GM19397 (cell line): ENCODE results near the gene MGAT5.

Experiments
- ATAC-seq: cut with Tn5 transposase; IDR thresholded peaks from one replicate; pipeline ENCODE4 v1.9.1; 2021; ENCODE audit warnings: mild to moderate bottlenecking, moderate library complexity; ENCODE audit not compliant: unreplicated experiment

Gene MGAT5

DNA sequence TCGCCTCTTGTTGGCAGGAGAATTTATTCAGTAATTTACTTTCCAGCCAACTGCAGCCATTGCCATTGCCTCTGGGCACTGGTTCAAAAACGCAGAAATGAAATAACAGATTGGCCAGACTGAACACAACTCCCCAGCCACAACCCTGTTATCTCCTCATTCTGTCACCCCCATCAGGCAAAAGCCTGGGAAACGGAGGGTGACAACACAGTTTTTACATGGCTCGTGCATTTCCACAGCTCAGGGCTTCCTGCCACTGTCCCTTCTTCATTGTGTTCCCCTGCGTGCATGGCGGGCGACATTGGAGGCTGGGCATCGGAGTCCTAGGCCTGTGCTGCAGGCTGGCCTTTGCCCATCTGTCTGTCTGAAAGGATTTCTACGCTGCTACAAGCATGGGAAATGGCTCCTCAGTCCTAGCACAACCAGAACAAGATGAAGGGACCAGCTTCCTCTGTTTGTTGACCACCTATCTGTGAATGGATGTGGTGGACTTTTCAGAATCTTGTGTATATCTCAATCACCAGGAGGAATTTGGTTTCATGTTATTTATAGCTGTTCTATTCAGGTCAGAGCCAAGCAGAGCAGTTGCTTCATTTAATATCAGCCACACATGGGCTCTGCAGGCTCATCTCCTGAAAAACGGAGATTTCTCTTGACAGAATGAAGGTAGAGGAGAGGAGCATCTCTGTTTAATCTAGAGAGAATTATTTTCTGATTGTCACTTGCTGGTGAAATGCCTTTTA lies 107.0 kb downstream of the MGAT5 start:
- no peak for ATAC-seq

DNA sequence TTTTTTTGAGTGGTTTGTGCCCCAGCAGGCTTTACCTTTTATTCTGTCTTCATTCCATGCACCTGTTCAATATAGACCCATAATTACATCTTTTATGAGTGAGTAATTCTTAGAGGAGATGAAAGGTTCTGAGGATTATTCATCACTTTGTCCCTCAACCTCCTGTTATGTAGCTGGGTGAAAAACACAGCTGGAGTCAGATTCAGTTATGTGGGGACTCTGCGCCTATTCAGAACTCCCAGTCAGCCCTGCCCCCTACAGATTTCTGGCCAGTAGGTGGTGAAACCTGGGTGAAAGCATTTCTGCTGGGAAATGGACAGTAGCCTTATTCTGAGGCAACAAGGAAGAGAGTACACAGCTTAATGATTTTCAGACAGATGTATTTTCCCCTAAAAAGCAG lies 107.8 kb downstream of the MGAT5 start:
- ATAC-seq = no peak

DNA sequence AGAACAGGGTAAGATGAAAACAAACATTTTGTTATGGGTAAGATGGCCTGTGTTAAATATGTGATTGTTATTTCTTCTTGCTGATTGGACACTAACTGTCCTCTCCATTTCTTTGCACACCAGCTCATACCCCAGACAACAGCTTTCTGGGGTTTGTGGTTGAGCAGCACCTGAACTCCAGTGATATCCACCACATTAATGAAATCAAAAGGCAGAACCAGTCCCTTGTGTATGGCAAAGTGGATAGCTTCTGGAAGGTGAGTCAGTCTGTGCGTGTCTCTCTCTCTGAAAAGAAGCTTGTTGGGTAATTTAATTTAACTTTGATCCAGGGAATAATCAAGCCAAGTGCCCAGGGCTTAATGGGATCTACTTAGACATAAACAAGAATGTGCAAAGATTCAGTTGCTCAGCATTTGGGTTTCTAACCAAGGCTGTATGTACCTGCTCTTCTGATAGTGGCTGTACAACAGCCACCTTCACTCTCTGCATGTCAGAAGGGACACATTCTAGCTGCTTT lies 108.3 kb downstream of the MGAT5 start:
- no peak for ATAC-seq

DNA sequence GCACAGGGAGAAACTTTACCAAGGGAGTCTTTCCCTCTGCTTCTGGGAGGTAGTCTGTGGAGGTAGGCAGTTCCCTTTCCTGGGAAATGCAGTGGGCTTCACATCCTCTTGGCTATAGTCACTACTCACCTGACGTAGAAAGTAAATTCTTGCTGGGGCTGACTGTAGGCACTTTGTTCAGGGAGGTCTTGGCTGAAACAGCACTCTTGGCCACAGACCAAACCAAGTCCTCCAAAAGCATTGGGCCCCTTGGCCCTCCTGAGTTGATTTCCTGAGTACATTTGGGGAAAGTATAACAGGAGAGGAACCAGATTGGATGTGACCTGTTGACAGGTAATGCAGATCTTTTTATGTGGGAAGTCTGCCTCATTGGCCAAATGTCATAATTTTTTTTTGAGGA lies 108.9 kb downstream of the MGAT5 start:
- ATAC-seq = no peak

DNA sequence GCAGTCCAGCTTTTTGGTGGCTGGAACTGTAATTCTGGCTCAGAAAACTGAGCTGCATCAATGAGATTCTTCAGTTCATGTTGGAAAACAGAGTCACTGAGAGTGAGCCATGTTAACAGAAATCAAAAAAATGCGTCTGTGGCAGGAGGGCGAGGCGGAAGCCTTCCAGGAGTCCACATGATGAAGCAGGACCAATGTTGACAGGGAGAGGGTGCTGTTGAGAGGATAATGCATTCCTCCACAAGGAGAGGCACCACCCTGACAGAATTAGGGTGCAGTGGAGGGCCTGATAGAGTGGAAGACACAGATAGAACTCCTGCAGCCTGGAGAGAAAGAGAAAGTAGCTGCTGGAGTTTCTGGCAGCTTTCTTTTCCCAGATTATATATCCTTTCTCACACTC lies 111.5 kb downstream of the MGAT5 start:
- ATAC-seq = no peak

DNA sequence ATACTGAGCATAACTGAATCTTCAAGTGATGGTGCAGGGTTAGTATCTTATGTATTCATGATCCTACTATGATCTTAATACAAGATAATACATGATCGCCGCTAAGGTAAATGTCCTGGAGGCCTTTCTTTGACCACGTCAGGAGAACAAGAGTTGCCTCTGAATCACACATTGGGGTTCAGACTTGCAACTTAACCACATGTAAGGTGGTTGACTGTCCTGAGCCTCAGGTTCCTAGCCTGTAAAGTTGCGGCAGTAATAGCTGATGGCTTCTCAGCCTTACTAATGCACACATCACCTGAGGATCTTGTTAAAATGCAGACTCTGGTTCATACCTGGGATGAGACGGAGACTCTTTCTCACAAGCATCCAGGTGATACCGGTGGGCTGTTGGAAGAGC lies 112.5 kb downstream of the MGAT5 start:
- ATAC-seq = no peak

DNA sequence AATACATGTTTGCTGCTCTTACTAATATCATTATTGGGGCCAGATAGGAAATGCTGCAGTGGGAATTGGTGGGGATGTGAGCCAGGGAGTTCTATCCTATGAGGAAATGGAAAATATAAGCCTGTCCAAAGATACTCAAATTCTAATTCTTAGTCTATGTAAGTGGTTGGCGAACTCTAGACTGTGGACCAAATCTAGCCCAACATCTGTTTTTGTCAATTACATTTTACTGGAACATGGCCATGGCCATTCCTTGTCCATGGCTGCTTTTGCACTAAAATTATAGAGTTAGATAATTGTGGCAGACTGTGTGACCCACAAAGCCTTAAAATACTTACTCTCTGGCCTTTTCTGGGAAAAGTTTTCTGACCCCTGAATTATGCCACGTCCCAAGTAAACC lies 113.3 kb downstream of the MGAT5 start:
- ATAC-seq = no peak

DNA sequence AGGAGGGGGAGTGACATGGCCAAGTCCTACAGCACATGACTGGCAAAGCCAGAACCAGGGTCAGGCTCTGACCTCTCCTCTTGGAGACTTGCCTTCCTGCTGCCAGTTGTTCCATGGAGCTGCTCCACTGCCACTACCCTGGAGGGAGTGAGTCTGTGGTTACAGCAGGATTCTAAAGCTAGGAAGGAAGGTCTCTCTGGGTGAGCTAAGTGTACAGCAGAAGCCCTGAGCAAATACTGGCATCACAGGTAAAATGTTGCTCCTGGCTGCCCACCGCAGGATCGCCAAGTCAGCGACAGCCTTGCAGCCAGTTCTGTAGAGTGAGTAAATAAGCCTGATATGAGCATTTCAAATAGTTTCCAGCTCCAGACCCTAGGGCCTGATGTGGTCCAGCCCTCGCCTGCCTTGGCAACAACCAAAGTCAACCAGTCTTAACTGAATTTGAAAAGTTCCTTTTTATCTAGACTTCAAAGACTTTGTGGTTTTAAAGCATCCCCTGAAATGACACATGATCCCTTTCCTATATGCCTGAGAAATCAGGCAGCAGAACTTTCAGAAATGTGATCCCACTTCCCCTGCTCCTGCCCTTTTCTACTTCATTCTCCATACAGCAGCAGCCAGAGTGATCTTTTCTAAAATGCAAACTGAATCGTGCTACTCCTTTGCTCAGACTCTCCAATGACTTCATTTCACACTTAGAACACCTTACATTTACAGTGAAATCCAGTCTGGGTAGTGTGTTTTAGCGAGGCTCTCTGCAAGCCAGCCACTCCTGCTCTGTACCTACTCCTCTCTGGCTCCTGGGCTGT lies 114.3 kb downstream of the MGAT5 start:
- ATAC-seq = no peak

DNA sequence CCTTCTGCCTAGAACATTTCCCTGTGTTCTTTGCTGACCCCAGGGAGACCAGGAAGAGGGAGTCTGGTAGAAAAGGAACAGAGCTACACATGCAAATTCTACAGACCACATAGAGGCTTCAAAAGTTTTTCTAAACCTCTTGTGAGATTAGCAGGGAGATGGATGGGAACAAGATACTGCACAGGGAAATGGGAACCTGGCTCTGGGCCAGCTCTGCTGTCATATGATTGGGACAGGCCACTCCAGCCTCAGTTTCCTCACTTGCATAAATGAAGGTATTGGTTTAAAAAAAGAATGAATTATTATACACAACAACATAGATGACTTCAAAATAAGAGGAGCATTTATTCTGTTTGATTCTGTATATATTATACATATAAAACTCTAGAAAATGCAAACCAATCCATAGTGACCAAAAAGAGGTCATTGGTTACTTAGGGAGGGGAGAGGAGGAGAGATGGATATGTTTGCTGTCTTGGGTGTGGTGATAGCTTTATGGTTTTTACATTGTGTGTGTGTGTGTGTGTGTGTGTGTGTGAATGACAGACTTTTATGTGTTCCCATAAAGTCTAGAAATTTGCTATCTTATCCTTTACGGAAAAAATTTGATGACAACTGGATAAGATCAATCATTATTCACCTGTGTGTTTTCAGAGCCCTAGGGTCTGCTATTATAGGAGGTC lies 115.5 kb downstream of the MGAT5 start:
- ATAC-seq = no peak

DNA sequence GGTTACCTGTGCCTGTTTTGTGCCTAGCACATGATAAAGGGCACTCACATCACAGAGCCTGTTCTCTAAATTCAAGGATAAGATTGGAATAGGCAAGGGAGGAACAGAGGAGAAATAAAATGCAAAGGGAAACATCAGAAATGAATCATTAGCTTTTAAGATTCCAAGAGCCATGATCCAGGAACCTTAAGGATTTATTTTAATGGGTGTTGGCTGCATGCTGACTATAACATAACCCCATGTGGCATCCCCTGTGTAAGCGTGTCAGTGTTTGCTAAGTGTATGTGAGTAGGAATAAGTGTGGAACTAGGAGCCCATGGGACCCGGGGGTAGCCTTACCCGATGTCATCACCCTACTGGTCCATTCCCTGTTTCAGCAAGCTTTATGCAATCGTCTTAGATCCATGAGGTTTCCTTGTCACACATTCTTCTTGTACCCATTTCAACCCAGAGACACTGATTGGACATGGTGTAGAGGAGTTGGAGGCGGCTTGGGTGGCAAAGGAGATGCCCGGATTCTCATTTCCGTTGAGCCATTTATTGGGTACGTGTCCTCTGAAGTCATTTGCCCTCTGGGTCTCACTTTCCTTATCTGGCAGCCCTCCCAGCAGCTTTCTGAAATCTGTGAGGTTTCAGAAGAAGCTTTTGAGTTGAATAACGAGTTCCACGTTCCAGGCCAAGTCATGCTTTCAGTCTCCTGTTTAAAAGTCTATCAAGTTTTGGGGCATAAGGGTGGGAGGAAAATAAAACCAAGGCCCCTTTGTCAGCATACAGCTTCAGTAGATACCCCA lies 117.0 kb downstream of the MGAT5 start:
- no peak for ATAC-seq

DNA sequence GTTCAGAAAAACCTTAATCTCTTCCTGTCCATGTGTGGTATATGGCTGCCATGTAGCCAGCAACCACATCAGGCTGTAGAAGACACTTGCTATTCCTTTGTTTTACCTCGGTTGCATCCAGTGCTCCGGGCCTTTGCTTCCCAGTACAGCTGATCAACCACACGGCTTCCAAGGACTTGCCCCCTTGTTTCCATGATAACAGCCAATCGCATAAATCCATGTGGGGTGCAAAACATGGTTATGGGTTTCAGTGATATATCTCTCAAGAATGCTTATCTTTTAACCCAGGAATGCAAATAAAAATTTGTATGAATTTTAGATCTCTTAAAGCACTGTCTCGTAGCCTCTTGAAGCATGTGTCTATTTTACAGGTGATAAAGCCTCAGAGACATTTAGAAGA lies 118.3 kb downstream of the MGAT5 start:
- no peak for ATAC-seq

DNA sequence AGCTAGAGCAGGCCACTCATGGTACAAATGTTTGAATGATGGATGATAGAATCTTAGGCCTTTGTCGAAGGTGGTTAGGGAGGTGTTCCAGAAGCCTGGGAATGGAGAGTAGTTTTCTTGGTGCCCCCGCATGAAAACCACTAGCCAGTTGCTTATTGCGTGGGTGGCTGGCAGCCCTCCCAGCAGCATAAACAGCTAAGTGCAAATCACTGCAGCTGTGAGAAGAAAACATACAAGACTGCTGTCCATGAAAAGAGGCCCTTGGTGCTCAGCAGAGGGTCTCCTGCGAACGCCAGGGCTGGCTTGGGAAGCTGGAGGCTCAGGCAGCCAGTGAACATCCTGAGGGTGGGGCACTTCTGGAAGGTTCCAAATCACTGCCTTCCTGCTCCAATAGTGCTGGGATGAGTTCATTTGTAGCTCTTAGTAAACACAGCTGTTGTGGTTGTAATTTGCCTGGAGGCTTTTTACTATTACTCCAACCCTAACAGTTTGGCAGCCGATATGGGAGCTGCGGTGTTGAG lies 118.8 kb downstream of the MGAT5 start:
- ATAC-seq = no peak

DNA sequence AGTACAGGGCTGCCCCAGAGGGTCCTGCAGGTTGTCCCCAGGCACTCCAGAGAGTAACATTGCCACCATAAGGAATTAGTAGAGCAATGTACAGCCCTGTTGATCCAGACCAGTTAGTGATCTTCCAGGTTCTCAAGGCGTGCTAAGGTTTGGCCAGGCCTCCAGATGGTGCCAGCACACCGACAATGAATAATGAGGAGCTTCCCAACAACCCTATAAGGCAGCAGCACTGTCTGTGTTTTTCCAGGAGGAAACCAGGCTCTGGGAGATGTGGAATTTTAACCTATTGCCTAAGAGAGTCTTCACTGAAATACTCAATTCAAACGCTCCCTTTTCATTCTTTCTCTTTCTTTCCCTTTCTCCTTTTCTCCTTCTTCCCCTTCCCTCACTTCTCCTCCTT lies 122.1 kb downstream of the MGAT5 start:
- ATAC-seq = no peak

DNA sequence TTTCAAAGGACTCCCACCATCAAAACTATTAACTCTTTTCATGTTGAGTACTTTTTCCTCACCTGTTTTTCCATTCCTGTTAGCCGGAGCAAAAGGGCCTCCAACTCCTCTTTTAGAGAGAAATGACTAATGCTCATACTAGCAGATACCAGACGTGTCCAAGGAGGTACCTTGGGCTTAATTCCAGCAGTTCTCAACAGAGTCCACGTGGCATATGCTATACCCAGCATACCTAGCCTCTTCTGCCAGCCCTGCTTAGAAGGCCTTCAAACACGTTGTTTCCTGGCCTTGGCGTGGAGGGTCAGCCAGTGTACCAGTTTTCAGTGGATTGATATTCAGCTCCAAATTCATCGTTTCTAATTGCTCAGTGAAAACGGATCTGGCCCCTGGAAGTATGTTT lies 123.9 kb downstream of the MGAT5 start:
- no peak for ATAC-seq

DNA sequence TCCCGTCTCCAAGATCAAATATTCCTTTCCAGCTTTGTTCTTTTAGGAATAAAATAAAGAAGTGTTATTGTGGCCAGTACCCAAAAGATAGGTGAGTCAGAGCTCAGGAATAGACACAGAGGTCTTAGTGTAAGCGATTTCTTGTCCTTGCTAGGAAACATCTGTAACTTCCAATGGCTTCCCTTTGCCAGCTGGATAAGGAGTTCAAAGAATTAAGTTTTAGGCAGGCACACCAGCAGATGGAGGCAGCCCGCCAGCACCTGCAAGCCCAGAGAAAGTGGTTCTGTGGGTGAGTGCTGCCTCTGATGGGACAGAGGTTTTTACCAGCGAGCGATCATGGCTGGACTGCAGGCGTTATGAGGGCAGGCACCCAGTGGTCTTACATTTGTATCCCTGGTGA lies 125.4 kb downstream of the MGAT5 start:
- ATAC-seq = no peak

DNA sequence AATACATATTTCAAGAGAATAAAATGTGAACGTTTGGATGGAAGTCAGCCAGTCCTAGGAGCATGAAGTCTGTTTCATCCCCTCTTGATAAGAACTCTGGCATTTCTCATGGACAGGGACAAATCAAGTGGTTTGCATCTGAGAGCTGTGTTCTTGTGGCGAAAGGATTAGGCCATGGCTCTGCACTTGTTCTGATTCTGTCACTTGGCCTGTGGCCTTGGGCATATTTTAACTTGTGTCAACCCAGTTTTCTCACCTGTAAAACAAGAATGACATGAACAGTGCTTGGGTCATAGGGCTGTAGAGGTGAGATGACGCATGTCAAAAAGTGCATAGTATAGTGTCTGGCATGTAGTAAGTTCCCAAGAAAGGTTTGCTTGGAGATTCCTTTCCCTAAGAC lies 125.8 kb downstream of the MGAT5 start:
- no peak for ATAC-seq

DNA sequence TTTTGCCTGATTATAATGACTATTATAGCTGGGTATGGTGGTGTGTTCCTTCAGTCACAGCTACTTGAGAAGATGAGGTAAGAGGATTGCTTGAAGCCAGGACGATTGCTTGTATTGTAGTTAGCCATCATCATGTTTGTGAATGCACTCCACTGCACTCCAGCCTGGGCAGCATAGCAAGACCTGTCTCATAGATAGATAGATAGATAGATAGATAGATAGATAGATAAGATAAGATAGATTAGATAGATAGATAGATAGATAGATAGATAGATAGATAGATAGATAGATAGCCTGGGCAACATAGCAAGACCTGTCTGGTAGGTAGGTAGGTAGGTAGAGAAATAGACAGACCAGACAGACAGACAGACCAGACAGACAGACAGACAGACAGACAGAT lies 127.3 kb downstream of the MGAT5 start:
- no peak for ATAC-seq

DNA sequence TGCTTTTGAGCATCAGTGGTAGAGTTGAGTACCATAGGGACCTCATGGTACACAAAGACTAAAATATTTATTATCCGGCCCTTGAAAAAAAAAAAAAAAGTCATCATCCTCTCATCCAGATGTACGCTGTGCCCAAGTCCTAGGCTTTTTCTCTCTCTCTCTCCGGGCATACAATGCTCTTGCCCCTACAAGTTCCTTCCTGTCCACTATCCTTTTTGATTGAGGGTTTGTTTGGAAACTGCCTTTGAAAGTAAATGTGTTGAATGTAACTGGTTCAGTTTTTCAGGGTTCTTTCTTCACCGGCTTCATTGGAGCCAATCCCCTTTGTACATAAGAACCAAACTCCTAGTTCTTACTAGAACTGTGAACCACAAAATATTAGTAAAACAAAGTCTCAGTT lies 130.3 kb downstream of the MGAT5 start:
- ATAC-seq = no peak

DNA sequence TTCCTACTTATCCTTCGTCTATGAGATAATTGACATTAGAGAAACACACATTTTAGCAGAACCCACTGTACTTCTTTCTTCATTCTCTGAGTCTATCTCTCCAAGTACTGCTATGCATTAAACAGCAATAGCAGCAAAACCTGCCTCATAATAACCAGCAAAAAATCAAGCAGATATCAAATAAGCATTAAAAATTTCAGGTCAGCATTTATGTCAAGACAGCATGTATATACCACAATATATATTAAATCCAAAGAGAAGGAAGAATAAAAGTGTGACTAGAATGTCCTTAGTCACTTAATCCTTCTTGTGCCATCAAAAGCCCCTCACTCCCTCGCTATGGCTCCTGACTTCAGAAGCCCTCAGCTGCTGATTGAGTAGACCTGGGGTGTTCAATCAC lies 131.3 kb downstream of the MGAT5 start:
- no peak for ATAC-seq

DNA sequence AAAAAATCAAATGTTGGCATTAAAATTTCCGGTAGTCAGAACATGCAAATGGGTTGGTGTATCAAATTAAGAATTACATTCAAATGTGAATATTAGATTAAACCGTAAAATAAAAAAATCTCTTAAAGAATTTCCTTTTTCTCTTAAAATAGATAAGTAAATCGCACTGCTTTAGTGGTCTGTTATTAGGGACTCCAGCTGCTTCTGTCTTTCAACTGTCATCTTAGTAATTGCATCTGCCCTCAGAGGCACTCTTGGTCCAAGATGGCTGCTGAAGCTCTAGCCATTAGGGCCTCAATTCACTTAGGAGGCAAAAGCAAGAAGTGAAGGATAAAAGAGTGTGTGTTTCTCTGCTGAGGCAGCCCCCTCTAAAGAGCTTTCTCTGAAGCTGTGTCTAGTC lies 132.4 kb downstream of the MGAT5 start:
- no peak for ATAC-seq

DNA sequence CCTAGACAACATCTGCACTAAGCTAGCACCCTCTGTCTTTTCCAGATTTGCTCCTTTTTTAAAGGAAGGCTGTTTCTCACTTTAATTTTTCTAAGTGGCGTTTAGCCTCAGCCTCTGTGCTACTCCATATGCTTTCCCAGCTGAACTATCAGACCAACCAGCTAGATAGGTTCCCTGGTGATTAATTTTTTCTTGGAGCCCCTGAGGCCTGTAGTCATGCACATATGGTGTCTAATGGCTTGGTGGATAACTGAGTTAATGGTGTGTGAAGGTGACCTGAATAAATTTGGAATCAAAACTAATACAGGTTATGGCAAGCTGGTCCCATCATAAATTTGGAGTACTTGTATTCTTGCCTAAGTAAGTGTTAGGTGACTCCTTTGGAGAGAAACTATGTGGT lies 135.5 kb downstream of the MGAT5 start:
- ATAC-seq = no peak
